Astrocyte (in vitro differentiated cells and primary cell): Measurements from ENCODE around the gene UGGT2. TPM values are rescaled to one million over a fixed set of nuclear protein-coding genes. Genes with fewer than 3 reads are reported as not detected.

ENCODE experiments used
- DNase-seq: peaks from one replicate; pipeline ENCODE4 v3.0.0-alpha.2; 2010; ENCODE audit warnings: low read depth
- FAIRE-seq: peaks from 2 replicates; lab custom pipeline; 2011; peaks lifted over from hg19 to GRCh38; lab: Jason Lieb, UNC
- H2AFZ ChIP-seq: 2 replicates; pipeline ENCODE4 v1.6.0; 2012; ENCODE audit warnings: low read depth, low read length, inconsistent platforms
- H3K27ac ChIP-seq: 2 replicates; pipeline ENCODE4 v1.5.1; 2011; ENCODE audit warnings: low read depth, low read length, inconsistent platforms
- H3K27me3 ChIP-seq: 2 replicates; pipeline ENCODE4 v1.6.0; 2011; ENCODE audit warnings: low read length, inconsistent platforms; ENCODE audit not compliant: insufficient read depth
- H3K36me3 ChIP-seq: 2 replicates; pipeline ENCODE4 v1.5.1; 2011; ENCODE audit warnings: low read length, inconsistent platforms; ENCODE audit not compliant: insufficient read depth
- H3K4me1 ChIP-seq: 2 replicates; pipeline ENCODE4 v1.5.1; 2011; ENCODE audit warnings: low read length, inconsistent platforms; ENCODE audit not compliant: insufficient read depth
- H3K4me2 ChIP-seq: 2 replicates; pipeline ENCODE4 v1.6.0; 2012; ENCODE audit warnings: low read length, inconsistent platforms
- H3K4me3 ChIP-seq: 2 replicates; pipeline ENCODE4 v1.5.1; 2011; ENCODE audit warnings: low read depth, mild to moderate bottlenecking, low read length, inconsistent platforms; ENCODE audit not compliant: insufficient read depth
- H3K79me2 ChIP-seq: 2 replicates; pipeline ENCODE4 v1.6.0; 2012; ENCODE audit warnings: mild to moderate bottlenecking, low read length, inconsistent platforms; ENCODE audit not compliant: insufficient read depth
- H3K9ac ChIP-seq: 2 replicates; pipeline ENCODE4 v1.6.0; 2012; ENCODE audit warnings: mild to moderate bottlenecking, low read length, inconsistent platforms
- H3K9me3 ChIP-seq: 2 replicates; pipeline ENCODE4 v1.5.1; 2012; ENCODE audit warnings: low read depth, mild to moderate bottlenecking, low read length, inconsistent platforms; ENCODE audit not compliant: insufficient read depth
- H4K20me1 ChIP-seq: 2 replicates; pipeline ENCODE4 v1.6.0; 2012; ENCODE audit warnings: low read length, inconsistent platforms; ENCODE audit not compliant: insufficient read depth
- H3K27ac Mint-ChIP-seq: one replicate; pipeline ENCODE4 v1.8.0; 2021; ENCODE audit warnings: mild to moderate bottlenecking, mixed read lengths; ENCODE audit not compliant: unreplicated experiment
- H3K27me3 Mint-ChIP-seq: one replicate; pipeline ENCODE4 v1.8.0; 2021; ENCODE audit warnings: low read depth, mixed read lengths; ENCODE audit not compliant: unreplicated experiment
- H3K36me3 Mint-ChIP-seq: one replicate; pipeline ENCODE4 v1.8.0; 2021; ENCODE audit warnings: low read depth, mixed read lengths; ENCODE audit not compliant: unreplicated experiment
- H3K4me1 Mint-ChIP-seq: one replicate; pipeline ENCODE4 v1.8.0; 2021; ENCODE audit warnings: low read depth, mixed read lengths; ENCODE audit not compliant: unreplicated experiment
- H3K4me3 Mint-ChIP-seq: one replicate; pipeline ENCODE4 v1.8.0; 2021; ENCODE audit warnings: mild to moderate bottlenecking, moderate library complexity, mixed read lengths; ENCODE audit not compliant: unreplicated experiment
- H3K9me3 Mint-ChIP-seq: one replicate; pipeline ENCODE4 v1.8.0; 2021; ENCODE audit warnings: mild to moderate bottlenecking, mixed read lengths; ENCODE audit not compliant: unreplicated experiment
- EZH2 ChIP-seq: IDR thresholded peaks from 2 replicates; pipeline ENCODE4 v1.6.1; 2012; ENCODE audit warnings: mild to moderate bottlenecking, low read length, inconsistent platforms; ENCODE audit not compliant: insufficient read depth
- total RNA-seq: library from RNA; stranded (reverse); gene quantifications from 2 replicates; pipeline ENCODE4 v1.2.1, GENCODE V29; 2021
- TF ChIP-seq, protein P1 (sequence below): IDR thresholded peaks from 2 replicates; pipeline ENCODE4 v1.5.1; 2011; ENCODE audit warnings: low read depth, mild to moderate bottlenecking, inconsistent platforms, low read length, moderate library complexity; ENCODE audit not compliant: insufficient read depth

Gene UGGT2
- total RNA-seq, 1 donor from 2014 or later: 36.2 TPM

- H3K27ac Mint-ChIP-seq: no peak overlapping the region
- TF ChIP-seq, protein P1, sequence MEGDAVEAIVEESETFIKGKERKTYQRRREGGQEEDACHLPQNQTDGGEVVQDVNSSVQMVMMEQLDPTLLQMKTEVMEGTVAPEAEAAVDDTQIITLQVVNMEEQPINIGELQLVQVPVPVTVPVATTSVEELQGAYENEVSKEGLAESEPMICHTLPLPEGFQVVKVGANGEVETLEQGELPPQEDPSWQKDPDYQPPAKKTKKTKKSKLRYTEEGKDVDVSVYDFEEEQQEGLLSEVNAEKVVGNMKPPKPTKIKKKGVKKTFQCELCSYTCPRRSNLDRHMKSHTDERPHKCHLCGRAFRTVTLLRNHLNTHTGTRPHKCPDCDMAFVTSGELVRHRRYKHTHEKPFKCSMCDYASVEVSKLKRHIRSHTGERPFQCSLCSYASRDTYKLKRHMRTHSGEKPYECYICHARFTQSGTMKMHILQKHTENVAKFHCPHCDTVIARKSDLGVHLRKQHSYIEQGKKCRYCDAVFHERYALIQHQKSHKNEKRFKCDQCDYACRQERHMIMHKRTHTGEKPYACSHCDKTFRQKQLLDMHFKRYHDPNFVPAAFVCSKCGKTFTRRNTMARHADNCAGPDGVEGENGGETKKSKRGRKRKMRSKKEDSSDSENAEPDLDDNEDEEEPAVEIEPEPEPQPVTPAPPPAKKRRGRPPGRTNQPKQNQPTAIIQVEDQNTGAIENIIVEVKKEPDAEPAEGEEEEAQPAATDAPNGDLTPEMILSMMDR: no peak
- TF ChIP-seq EZH2: no peak
Measured at GRCh38 chr13:95920485-95920884, 132.7 kb downstream of the UGGT2 start.

DNA sequence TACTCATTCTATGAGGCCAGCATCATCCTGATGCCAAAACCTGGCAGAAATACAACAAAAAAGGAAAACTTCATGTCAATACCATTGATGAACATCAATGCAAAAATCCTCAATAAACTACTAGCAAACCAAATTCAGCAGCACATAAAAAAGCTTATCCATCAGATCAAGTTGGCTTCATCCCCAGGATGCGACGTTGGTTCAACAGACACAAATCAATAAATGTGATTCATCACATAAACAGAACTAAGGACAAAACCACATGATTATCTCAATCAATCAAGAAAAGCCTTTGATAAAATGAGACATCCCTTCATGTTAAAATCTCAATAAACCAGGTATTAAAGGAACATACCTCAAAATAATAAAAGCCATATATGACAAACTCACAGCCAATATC is 134.3 kb downstream of the UGGT2 start:
- Histone ChIP-seq H3K9ac (no peak overlapping the region), H4K20me1 (no peaks in the 10 kb centered on the region), H3K4me3 (no peak overlapping the region), H3K27me3 (no peaks in the 10 kb centered on the region), H3K9me3 (no peaks in the 10 kb centered on the region), H2AFZ (no peak overlapping the region), H3K36me3 (no peaks in the 10 kb centered on the region), H3K27ac (no peak overlapping the region), H3K4me2 (no peak overlapping the region), H3K4me1 (peaks cover 6% of the 10 kb centered on the region), H3K79me2 (no peaks in the 10 kb centered on the region)
- Mint-ChIP-seq H3K27ac (no peak overlapping the region), H3K4me1 (peaks cover 4% of the 10 kb centered on the region), H3K27me3 (no peaks in the 10 kb centered on the region), H3K9me3 (no peaks in the 10 kb centered on the region), H3K36me3 (peaks cover 16% of the 10 kb centered on the region), H3K4me3 (no peak overlapping the region)
- FAIRE-seq (no peak), DNase-seq (no peak)
- TF ChIP-seq, protein P1: no peak
- no peak for TF ChIP-seq EZH2

More at GRCh38 chr13:95920485-95920884, 132.7 kb downstream of the UGGT2 start:
- no peak overlapping the region for H3K9ac ChIP-seq
- H2AFZ ChIP-seq: no peak overlapping the region
- H3K27ac ChIP-seq: no peak overlapping the region
- no peaks in the 10 kb centered on the region for H4K20me1 ChIP-seq
- peaks cover 10% of the 10 kb centered on the region for H3K4me1 Mint-ChIP-seq
- H3K36me3 ChIP-seq: no peaks in the 10 kb centered on the region
- DNase-seq: peak; percentile 45
- H3K4me1 ChIP-seq: peaks cover 14% of the 10 kb centered on the region
- no peak for FAIRE-seq
- H3K27me3 ChIP-seq: no peaks in the 10 kb centered on the region
- no peak overlapping the region for H3K4me2 ChIP-seq
- H3K4me3 Mint-ChIP-seq: no peak overlapping the region
- H3K9me3 ChIP-seq: no peaks in the 10 kb centered on the region
- no peaks in the 10 kb centered on the region for H3K27me3 Mint-ChIP-seq
- H3K36me3 Mint-ChIP-seq: peaks cover 14% of the 10 kb centered on the region
- H3K9me3 Mint-ChIP-seq: no peaks in the 10 kb centered on the region
- no peak overlapping the region for H3K4me3 ChIP-seq
- no peaks in the 10 kb centered on the region for H3K79me2 ChIP-seq

- Histone ChIP-seq H3K4me3 (no peak overlapping the region), H3K27ac (no peak overlapping the region), H3K79me2 (no peaks in the 10 kb centered on the region), H2AFZ (no peak overlapping the region), H3K4me1 (no peaks in the 10 kb centered on the region), H3K27me3 (no peaks in the 10 kb centered on the region), H3K9ac (no peak overlapping the region), H3K9me3 (no peaks in the 10 kb centered on the region), H3K4me2 (no peak overlapping the region), H3K36me3 (no peaks in the 10 kb centered on the region), H4K20me1 (no peaks in the 10 kb centered on the region)
- no peak for DNase-seq
- Mint-ChIP-seq H3K9me3 (peaks cover 8% of the 10 kb centered on the region), H3K36me3 (peaks cover 21% of the 10 kb centered on the region), H3K4me1 (no peaks in the 10 kb centered on the region), H3K27ac (no peak overlapping the region), H3K4me3 (no peak overlapping the region), H3K27me3 (no peaks in the 10 kb centered on the region)
- no peak for FAIRE-seq
- TF ChIP-seq, protein P1: no peak
- no peak for TF ChIP-seq EZH2
Measured at GRCh38 chr13:95914991-95915501, 138.2 kb downstream of the UGGT2 start.
